ENCODE data around the gene NUBP2. TPM values are rescaled to one million over a fixed set of nuclear protein-coding genes. Genes with fewer than 3 reads are reported as not detected.
A peak's percentile ranks its signal among the peaks of the same experiment; 100 is the strongest.

Gene NUBP2
- total and polyA plus RNA-seq, 10 of the 15 experiments (the other 5 are each of a cell fraction or from before 2014, with no cell fraction given) = 1.9 to 129 (median 51.7) TPM

DNA sequence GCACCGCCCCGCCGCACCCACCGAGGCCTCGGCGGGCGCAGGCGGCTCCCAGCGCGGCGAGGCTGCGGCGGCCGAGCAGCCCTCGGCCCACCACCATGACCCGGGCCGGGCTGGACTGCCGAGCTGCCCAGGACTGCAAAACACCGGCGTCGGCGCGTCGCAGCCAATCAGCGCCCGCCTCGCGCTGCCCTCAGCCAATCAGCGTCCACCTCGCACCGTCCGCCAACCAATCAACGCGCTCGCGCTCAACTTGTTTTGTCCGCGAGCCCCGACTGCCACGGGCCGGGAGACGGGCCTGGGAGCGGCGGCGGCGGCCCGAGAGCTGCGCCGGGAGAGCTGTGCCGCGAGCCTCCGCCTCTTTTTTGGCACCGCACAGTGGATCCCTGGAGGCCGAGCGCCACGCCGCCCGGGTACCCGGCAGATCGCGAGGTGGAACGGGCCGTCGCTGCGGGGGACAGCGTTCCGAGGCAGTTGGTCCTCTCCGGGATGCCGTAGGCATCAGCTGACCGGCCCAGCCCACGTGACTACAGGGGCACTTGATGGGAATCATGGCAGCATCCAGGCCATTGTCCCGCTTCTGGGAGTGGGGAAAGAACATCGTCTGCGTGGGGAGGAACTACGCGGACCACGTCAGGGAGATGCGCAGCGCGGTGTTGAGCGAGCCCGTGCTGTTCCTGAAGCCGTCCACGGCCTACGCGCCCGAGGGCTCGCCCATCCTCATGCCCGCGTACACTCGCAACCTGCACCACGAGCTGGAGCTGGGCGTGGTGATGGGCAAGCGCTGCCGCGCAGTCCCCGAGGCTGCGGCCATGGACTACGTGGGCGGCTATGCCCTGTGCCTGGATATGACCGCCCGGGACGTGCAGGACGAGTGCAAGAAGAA is 44.2 kb downstream of the NUBP2 start, which contains the start of the genes FAHD1 and HAGH:
FAHD1 (plus strand) TSS at position 516 of the 883 bp plus-strand sequence; CDS start at position 549, 33 bp downstream.
HAGH (minus strand) TSS at position 135 of the 883 bp plus-strand sequence; CDS start at position 97, 38 bp downstream.
- DNase-seq (ENCODE audit: low read depth, low spot score) (peak; percentile 66), FAIRE-seq (peak; percentile 75), ATAC-seq (peak; percentile 96)
- BruUV-seq (replicated peaks) = no TSS peak
- no peaks in the 10 kb centered on the region for H3K9me3 ChIP-seq (replicated peaks; ENCODE audit: control insufficient read depth, insufficient read depth, low read length)
- H3K36me3 ChIP-seq (ENCODE audit: control insufficient read depth in 2 of 2, insufficient read depth in 2 of 2, low read length in 1 of 2) = no peaks in the 10 kb centered on the region
- peaks cover 4% of the 10 kb centered on the region; the same call in 1 of the 2 replicates for H3K4me1 ChIP-seq (ENCODE audit: control insufficient read depth, insufficient read depth, low read length)
- H4K20me1 ChIP-seq (ENCODE audit: control insufficient read depth, insufficient read depth) = no peaks in the 10 kb centered on the region
- ChIA-PET RAD21 (ENCODE audit: unreplicated experiment) (interaction anchor here (0.8 to 1.2 kb wide), 3 partner anchors 44 to 156 kb away, joined by 3 to 5 read pairs (median 4); partner anchors contain the start of genes NUBP2 and SPSB3), POLR2A (interaction anchor here (0.6 to 2.4 kb wide), 2 partner anchors 44 to 954 kb away, joined by 4 to 8 read pairs; partner anchors contain the start of genes NUBP2 and SPSB3), SMC1A (ENCODE audit: uncharacterized antibody, unreplicated experiment) (no interaction called here), CTCF (interaction anchor here (0.6 to 1.0 kb wide), 2 partner anchors 44 to 1276 kb away, joined by 3 to 4 read pairs; partner anchors contain the start of gene NUBP2)
- intact Hi-C loops (cut with micrococcal nuclease; ENCODE audit: unreplicated experiment) (loop anchor here (2.0 kb wide), 1 partner anchor 44 kb away; the partner anchor contains the start of genes NUBP2 and SPSB3), in situ Hi-C loops (cut with MboI) (no loop called here)
- H3K9ac ChIP-seq (ENCODE audit: control insufficient read depth, insufficient read depth, low read length) = peak within 1 kb of the TSS; percentile 77
- H3K27ac ChIP-seq (ENCODE audit: control insufficient read depth, insufficient read depth) = peak within 1 kb of the TSS; percentile 38
- H3K4me3 ChIP-seq = peak within 1 kb of the TSS; percentile 82
- H2AFZ ChIP-seq (ENCODE audit: control insufficient read depth, low read depth, low read length) = peak within 1 kb of the TSS; percentile 99
- no peaks in the 10 kb centered on the region for H3K27me3 ChIP-seq (replicated peaks in 1 of 2; ENCODE audit: control insufficient read depth in 2 of 2, insufficient read depth in 2 of 2, low read length in 1 of 2)
- peaks cover 17% of the 10 kb centered on the region for H3K79me2 ChIP-seq (ENCODE audit: control insufficient read depth, insufficient read depth, low read length)
- under 1% methylated on average over 95 of the region's 104 CpGs for WGBS (ENCODE audit: insufficient coverage, insufficient replicate concordance, low lambda C conversion rate, missing lambda C conversion rate)
- peak within 1 kb of the TSS; percentile 83 for H3K4me2 ChIP-seq (ENCODE audit: control insufficient read depth, insufficient read depth)
- no peak for TF ChIP-seq RAD21 (IDR thresholded peaks at IDR 0.05; ENCODE audit: insufficient read depth, low read depth, low read length)
- TF ChIP-seq ZNF217 (IDR thresholded peaks at IDR 0.05) = no peak
- TF ChIP-seq, protein P1, sequence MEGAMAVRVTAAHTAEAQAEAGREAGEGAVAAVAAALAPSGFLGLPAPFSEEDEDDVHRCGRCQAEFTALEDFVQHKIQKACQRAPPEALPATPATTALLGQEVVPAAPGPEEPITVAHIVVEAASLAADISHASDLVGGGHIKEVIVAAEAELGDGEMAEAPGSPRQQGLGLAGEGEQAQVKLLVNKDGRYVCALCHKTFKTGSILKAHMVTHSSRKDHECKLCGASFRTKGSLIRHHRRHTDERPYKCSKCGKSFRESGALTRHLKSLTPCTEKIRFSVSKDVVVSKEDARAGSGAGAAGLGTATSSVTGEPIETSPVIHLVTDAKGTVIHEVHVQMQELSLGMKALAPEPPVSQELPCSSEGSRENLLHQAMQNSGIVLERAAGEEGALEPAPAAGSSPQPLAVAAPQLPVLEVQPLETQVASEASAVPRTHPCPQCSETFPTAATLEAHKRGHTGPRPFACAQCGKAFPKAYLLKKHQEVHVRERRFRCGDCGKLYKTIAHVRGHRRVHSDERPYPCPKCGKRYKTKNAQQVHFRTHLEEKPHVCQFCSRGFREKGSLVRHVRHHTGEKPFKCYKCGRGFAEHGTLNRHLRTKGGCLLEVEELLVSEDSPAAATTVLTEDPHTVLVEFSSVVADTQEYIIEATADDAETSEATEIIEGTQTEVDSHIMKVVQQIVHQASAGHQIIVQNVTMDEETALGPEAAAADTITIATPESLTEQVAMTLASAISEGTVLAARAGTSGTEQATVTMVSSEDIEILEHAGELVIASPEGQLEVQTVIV (IDR thresholded peaks at IDR 0.05; ENCODE audit: borderline replicate concordance, partially characterized antibody) = no peak
- TF ChIP-seq, protein P2, sequence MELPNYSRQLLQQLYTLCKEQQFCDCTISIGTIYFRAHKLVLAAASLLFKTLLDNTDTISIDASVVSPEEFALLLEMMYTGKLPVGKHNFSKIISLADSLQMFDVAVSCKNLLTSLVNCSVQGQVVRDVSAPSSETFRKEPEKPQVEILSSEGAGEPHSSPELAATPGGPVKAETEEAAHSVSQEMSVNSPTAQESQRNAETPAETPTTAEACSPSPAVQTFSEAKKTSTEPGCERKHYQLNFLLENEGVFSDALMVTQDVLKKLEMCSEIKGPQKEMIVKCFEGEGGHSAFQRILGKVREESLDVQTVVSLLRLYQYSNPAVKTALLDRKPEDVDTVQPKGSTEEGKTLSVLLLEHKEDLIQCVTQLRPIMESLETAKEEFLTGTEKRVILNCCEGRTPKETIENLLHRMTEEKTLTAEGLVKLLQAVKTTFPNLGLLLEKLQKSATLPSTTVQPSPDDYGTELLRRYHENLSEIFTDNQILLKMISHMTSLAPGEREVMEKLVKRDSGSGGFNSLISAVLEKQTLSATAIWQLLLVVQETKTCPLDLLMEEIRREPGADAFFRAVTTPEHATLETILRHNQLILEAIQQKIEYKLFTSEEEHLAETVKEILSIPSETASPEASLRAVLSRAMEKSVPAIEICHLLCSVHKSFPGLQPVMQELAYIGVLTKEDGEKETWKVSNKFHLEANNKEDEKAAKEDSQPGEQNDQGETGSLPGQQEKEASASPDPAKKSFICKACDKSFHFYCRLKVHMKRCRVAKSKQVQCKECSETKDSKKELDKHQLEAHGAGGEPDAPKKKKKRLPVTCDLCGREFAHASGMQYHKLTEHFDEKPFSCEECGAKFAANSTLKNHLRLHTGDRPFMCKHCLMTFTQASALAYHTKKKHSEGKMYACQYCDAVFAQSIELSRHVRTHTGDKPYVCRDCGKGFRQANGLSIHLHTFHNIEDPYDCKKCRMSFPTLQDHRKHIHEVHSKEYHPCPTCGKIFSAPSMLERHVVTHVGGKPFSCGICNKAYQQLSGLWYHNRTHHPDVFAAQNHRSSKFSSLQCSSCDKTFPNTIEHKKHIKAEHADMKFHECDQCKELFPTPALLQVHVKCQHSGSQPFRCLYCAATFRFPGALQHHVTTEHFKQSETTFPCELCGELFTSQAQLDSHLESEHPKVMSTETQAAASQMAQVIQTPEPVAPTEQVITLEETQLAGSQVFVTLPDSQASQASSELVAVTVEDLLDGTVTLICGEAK (IDR thresholded peaks at IDR 0.05; ENCODE audit: borderline replicate concordance) = 0 out of 2 replicates have a peak, but pooled peaks have one; percentile 17
- no peak for TF ChIP-seq ZBED1 (IDR thresholded peaks at IDR 0.05; ENCODE audit: borderline replicate concordance)
- TF ChIP-seq, protein P3, sequence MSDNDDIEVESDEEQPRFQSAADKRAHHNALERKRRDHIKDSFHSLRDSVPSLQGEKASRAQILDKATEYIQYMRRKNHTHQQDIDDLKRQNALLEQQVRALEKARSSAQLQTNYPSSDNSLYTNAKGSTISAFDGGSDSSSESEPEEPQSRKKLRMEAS (IDR thresholded peaks at IDR 0.05; ENCODE audit: low read depth, low read length) = peak; percentile 96
- peak; percentile 62 for TF ChIP-seq IRF4 (IDR thresholded peaks at IDR 0.05; ENCODE audit: low read depth, low read length)
- TF ChIP-seq, protein P4, sequence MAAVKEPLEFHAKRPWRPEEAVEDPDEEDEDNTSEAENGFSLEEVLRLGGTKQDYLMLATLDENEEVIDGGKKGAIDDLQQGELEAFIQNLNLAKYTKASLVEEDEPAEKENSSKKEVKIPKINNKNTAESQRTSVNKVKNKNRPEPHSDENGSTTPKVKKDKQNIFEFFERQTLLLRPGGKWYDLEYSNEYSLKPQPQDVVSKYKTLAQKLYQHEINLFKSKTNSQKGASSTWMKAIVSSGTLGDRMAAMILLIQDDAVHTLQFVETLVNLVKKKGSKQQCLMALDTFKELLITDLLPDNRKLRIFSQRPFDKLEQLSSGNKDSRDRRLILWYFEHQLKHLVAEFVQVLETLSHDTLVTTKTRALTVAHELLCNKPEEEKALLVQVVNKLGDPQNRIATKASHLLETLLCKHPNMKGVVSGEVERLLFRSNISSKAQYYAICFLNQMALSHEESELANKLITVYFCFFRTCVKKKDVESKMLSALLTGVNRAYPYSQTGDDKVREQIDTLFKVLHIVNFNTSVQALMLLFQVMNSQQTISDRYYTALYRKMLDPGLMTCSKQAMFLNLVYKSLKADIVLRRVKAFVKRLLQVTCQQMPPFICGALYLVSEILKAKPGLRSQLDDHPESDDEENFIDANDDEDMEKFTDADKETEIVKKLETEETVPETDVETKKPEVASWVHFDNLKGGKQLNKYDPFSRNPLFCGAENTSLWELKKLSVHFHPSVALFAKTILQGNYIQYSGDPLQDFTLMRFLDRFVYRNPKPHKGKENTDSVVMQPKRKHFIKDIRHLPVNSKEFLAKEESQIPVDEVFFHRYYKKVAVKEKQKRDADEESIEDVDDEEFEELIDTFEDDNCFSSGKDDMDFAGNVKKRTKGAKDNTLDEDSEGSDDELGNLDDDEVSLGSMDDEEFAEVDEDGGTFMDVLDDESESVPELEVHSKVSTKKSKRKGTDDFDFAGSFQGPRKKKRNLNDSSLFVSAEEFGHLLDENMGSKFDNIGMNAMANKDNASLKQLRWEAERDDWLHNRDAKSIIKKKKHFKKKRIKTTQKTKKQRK (IDR thresholded peaks at IDR 0.05; ENCODE audit: low read depth, low read length) = peak; percentile 48; the same call in 1 of the 2 replicates
- peak; percentile 77; the same call in 1 of the 2 replicates for TF ChIP-seq RB1 (IDR thresholded peaks at IDR 0.05; ENCODE audit: borderline replicate concordance)
- TF ChIP-seq RELA (IDR thresholded peaks at IDR 0.05; ENCODE audit: borderline replicate concordance, partially characterized antibody) = no peak
